ENCODE measurements around the gene TCF7L1. TPM values are rescaled to one million over a fixed set of nuclear protein-coding genes. Genes with fewer than 3 reads are reported as not detected.

TCF7L1 gene
- total and polyA plus RNA-seq, 4 donors, result 12.3 to 21.5 (median 13.8) TPM

DNA sequence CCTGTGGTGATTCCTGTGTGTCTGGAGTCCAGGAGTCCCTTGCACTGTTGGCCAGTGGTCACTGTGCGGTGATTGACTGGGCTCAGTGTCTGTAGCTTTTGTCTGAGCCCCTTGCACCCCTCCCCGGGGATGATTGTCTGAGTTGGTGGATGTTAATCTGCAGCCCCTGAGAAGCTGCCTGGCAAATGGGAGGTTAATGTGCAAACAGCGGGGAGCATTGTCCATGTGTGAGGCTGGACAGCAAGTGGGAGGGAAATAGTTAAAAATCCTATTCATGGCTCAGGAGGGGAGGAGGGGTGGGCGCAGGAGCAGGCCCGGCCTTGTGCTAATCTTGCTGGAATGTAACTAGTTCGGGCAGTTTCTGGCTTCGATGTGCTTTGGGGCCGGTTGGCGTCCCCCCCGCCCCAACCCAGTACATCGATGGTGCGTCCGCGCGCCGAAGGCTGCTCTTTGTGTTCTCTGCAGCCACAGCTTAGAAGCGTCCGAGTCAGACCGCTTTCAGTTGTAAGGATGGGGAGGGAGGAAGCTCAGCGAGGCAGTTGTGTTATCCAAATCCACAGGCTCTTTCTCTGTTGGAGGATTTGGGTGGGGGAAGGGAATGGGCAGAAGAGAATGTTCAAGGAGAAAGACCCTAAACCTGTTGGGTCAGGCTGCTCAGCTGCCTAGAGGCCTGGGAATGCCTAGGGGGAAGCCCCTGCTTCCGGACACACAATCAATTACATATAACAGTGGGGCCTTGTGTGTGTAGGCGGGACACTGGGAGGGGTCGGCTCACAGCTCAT, 122.8 kb downstream of the TCF7L1 start:
- peak overlapping the region in 1 of 2 donors; percentile 3 for H3K27ac ChIP-seq (ENCODE audit: low read depth in 1 of 2, low read length in 1 of 2)
- peaks cover 13 to 71% (median 45%) of the 10 kb centered on the region in 5 donors for H3K4me1 ChIP-seq (ENCODE audit: control insufficient read depth in 5 of 5, insufficient read depth in 5 of 5, low read length in 5 of 5)
- DNase-seq (peak; percentile 89 to 92 (median 91)), ATAC-seq (ENCODE audit: insufficient read depth, low FRiP score) (no peak)
- H3K9me3 ChIP-seq (ENCODE audit: control insufficient read depth in 4 of 4, insufficient read depth in 3 of 4, low read length in 3 of 4), result no peaks in the 10 kb centered on the region
- WGBS, 2 donors, result 34 to 66% methylated on average over 23 of the region's 23 CpGs
- H3K36me3 ChIP-seq (ENCODE audit: control insufficient read depth in 4 of 4, insufficient read depth in 4 of 4, low read length in 4 of 4), result no peaks in the 10 kb centered on the region
- H3K4me3 ChIP-seq, result no peak overlapping the region
- TF ChIP-seq, protein P1, sequence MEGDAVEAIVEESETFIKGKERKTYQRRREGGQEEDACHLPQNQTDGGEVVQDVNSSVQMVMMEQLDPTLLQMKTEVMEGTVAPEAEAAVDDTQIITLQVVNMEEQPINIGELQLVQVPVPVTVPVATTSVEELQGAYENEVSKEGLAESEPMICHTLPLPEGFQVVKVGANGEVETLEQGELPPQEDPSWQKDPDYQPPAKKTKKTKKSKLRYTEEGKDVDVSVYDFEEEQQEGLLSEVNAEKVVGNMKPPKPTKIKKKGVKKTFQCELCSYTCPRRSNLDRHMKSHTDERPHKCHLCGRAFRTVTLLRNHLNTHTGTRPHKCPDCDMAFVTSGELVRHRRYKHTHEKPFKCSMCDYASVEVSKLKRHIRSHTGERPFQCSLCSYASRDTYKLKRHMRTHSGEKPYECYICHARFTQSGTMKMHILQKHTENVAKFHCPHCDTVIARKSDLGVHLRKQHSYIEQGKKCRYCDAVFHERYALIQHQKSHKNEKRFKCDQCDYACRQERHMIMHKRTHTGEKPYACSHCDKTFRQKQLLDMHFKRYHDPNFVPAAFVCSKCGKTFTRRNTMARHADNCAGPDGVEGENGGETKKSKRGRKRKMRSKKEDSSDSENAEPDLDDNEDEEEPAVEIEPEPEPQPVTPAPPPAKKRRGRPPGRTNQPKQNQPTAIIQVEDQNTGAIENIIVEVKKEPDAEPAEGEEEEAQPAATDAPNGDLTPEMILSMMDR (IDR thresholded peaks at IDR 0.05; ENCODE audit: control extremely low read depth, extremely low read depth), result no peak
- peak overlapping the region; percentile 50 to 66 for H3K9ac ChIP-seq (ENCODE audit: insufficient read depth in 1 of 2, low read length in 2 of 2)
- no peaks in the 10 kb centered on the region for H3K27me3 ChIP-seq (ENCODE audit: control insufficient read depth in 3 of 3, insufficient read depth in 3 of 3, low read length in 2 of 3)

DNA sequence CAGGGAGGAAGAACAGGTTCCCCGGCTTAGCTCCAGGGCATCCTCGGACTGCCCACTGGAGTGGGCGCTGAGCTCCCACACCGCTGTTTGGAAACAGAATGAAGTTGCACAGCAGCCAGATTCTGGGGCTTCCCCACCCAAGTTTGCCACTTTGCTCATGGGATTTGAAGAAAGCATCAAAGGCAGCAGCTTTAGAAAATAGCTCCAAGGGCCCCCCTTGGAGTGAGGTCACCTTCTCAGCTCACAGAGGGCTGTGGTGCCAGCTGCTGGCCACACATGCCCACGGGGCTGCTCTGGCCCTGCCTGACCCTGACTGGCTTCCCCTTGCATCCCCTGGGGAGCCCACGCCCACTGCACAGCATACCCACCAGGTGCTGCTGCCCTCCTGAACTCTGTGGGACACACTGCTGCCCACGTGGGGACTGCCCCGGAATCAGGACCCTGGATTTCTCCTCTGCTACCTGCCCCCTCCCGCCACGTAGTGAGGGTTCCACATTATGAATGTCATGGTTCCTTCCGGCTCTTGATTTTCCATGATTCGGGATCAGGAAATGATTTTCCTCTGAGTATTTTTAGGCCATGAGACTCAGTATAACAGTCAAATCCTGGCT, 124.3 kb downstream of the TCF7L1 start:
- Histone ChIP-seq H3K27ac (ENCODE audit: low read depth in 1 of 2, low read length in 1 of 2) (peak overlapping the region; percentile 46 to 60), H3K4me1 (ENCODE audit: control insufficient read depth in 5 of 5, insufficient read depth in 5 of 5, low read length in 5 of 5) (peaks cover 13 to 68% (median 45%) of the 10 kb centered on the region in 5 donors), H3K4me3 (no peak overlapping the region), H3K9ac (ENCODE audit: insufficient read depth in 1 of 2, low read length in 2 of 2) (no peak overlapping the region), H3K36me3 (ENCODE audit: control insufficient read depth in 4 of 4, insufficient read depth in 4 of 4, low read length in 4 of 4) (peaks cover 0 to under 1% (median 0%) of the 10 kb centered on the region in 4 donors), H3K27me3 (ENCODE audit: control insufficient read depth in 3 of 3, insufficient read depth in 3 of 3, low read length in 2 of 3) (no peaks in the 10 kb centered on the region), H3K9me3 (ENCODE audit: control insufficient read depth in 4 of 4, insufficient read depth in 3 of 4, low read length in 3 of 4) (no peaks in the 10 kb centered on the region)
- 59 to 66% methylated on average over 12 of the region's 12 CpGs for WGBS, 2 donors
- DNase-seq (peak; percentile 29 to 49 (median 39)), ATAC-seq (ENCODE audit: insufficient read depth, low FRiP score) (no peak)
- TF ChIP-seq, protein P1 (IDR thresholded peaks at IDR 0.05; ENCODE audit: control extremely low read depth, extremely low read depth), result no peak

DNA sequence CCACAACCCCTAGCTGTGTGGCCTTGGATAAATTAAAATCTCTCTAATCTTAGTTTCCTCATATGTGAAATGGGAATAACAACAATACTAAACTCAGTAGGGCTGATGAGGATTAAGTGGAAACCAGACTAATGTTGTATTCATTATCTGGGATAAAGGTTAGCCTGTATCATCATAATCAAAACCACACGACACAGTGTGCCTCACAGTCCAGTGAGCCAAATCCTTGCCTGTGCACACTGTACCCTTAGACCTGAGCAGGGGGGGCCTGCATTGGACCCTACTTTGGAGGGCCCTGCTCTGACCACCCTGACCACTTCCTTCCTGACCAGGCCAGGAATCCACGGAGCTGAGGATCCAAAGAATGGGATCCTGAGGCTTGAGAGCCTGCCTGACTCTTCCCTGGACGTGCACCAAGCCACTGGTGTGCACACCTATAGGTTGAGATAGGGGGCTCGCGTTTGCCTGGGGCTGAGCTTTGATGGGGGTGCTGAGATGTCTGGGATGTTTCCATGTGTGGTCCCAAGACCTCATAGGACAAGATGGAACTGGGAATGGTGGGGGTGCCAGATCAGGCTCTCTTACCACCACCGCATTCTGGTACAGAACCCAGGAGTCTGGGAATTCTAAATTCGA, 124.9 kb downstream of the TCF7L1 start:
- peaks cover 0 to 3% (median 1%) of the 10 kb centered on the region in 4 donors for H3K36me3 ChIP-seq (ENCODE audit: control insufficient read depth in 4 of 4, insufficient read depth in 4 of 4, low read length in 4 of 4)
- no peaks in the 10 kb centered on the region for H3K27me3 ChIP-seq (ENCODE audit: control insufficient read depth in 3 of 3, insufficient read depth in 3 of 3, low read length in 2 of 3)
- H3K4me1 ChIP-seq (ENCODE audit: control insufficient read depth in 5 of 5, insufficient read depth in 5 of 5, low read length in 5 of 5), result peaks cover 13 to 67% (median 45%) of the 10 kb centered on the region in 5 donors
- H3K9ac ChIP-seq (ENCODE audit: insufficient read depth in 1 of 2, low read length in 2 of 2), result no peak overlapping the region
- WGBS, 2 donors, result 61 to 62% methylated on average over 7 of the region's 7 CpGs
- peak overlapping the region; percentile 51 to 78 for H3K27ac ChIP-seq (ENCODE audit: low read depth in 1 of 2, low read length in 1 of 2)
- DNase-seq (no peak), ATAC-seq (ENCODE audit: insufficient read depth, low FRiP score) (no peak)
- H3K9me3 ChIP-seq (ENCODE audit: control insufficient read depth in 4 of 4, insufficient read depth in 3 of 4, low read length in 3 of 4), result no peaks in the 10 kb centered on the region
- TF ChIP-seq, protein P1 (IDR thresholded peaks at IDR 0.05; ENCODE audit: control extremely low read depth, extremely low read depth), result no peak
- no peak overlapping the region for H3K4me3 ChIP-seq
